HUES64 (cell line): ENCODE measurements around the gene TTC28.
"Not testable (repeated sequence)": the region's sequence is repeated elsewhere in the genome, so short reads cannot be mapped to it uniquely, and the experiment has no call there.

Source experiments
- H3K27ac ChIP-seq: 2 replicates; pipeline ENCODE4 v1.7.0; 2013; ENCODE audit warnings: low read depth, low read length, inconsistent platforms
- H3K27me3 ChIP-seq: 2 replicates; pipeline ENCODE4 v1.6.1; 2013; ENCODE audit warnings: mild to moderate bottlenecking, low read length; ENCODE audit not compliant: insufficient read depth
- H3K36me3 ChIP-seq: 2 replicates; pipeline ENCODE4 v1.6.1; 2013; ENCODE audit warnings: mild to moderate bottlenecking, low read length; ENCODE audit not compliant: insufficient read depth
- H3K4me1 ChIP-seq: 2 replicates; pipeline ENCODE4 v1.6.1; 2013; ENCODE audit warnings: mild to moderate bottlenecking, low read length, moderate library complexity; ENCODE audit not compliant: insufficient read depth
- H3K4me3 ChIP-seq: 2 replicates; pipeline ENCODE4 v1.5.1; 2013; ENCODE audit warnings: mild to moderate bottlenecking, low read length, moderate library complexity
- H3K9ac ChIP-seq: 2 replicates; pipeline ENCODE4 v1.6.1; 2013; ENCODE audit warnings: mild to moderate bottlenecking, low read depth, low read length
- H3K9me3 ChIP-seq: 2 replicates; pipeline ENCODE4 v1.6.1; 2013; ENCODE audit warnings: low read depth, low read length; ENCODE audit not compliant: insufficient read depth
- WGBS: fragments of 150-250, 120-280 bp; methylation state at CpG from one replicate; pipeline ENCODE4 v1.1.7; 2013; ENCODE audit warnings: missing lambda C conversion rate; 5-methylcytosine and 5-hydroxymethylcytosine counted together

TTC28 gene

GRCh38 chr22:28507896-28508295 is 171.7 kb downstream of the TTC28 start:
- Histone ChIP-seq H3K27ac (no peak overlapping the region), H3K27me3 (no peaks in the 10 kb centered on the region), H3K9ac (no peak overlapping the region), H3K9me3 (no peaks in the 10 kb centered on the region), H3K4me3 (no peak overlapping the region), H3K36me3 (no peaks in the 10 kb centered on the region), H3K4me1 (no peaks in the 10 kb centered on the region)

- H3K9ac ChIP-seq: no peak overlapping the region
- H3K4me1 ChIP-seq: no peaks in the 10 kb centered on the region
- H3K9me3 ChIP-seq: no peaks in the 10 kb centered on the region
- no peak overlapping the region for H3K27ac ChIP-seq
- no peak overlapping the region for H3K4me3 ChIP-seq
- no peaks in the 10 kb centered on the region for H3K27me3 ChIP-seq
- no peaks in the 10 kb centered on the region for H3K36me3 ChIP-seq
- 90% methylated on average over 9 of the region's 9 CpGs for WGBS
These were observed 173.5 kb downstream of the TTC28 start for GRCh38 chr22:28506150-28506535.

DNA sequence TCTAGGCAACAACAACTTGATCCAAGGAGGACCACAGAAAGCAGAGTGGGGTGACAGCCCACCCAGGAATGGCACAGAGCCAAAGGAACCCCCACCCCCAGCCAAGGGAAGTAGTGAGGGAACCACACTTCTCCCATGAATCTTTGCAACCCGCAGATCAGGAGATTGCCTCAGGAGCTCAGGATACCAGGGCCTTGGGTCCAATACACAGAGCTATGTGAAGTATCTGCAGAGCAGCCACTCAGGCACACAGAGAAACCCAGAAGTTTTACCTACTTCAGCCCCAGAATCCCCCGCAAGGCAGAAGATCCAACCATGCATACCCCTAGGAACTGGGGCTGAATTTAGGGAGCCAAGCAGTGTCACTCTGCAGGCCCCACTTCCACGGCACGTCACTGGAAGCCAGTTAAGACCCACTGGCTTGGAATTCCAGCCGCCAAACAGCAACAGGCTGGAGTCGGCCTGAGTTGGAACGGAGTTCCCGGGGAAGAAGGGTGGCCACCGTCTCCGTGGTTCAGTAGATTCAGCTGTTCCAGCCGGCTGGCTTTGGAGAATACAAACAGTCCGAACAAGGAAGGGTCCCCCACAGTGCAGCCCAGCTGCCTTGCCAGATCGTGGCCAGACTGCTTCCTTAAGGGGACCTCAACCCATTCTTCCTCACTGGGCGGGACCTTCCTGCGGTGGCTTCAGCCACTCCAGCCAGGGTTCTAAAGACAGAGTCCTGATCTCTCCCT is 174.1 kb downstream of the TTC28 start:
- Histone ChIP-seq H3K27ac (no peak overlapping the region), H3K36me3 (no peaks in the 10 kb centered on the region), H3K27me3 (no peaks in the 10 kb centered on the region), H3K4me1 (no peaks in the 10 kb centered on the region), H3K9ac (no peak overlapping the region), H3K4me3 (no peak overlapping the region), H3K9me3 (no peaks in the 10 kb centered on the region)
- 91% methylated on average over 15 of the region's 15 CpGs for WGBS

DNA sequence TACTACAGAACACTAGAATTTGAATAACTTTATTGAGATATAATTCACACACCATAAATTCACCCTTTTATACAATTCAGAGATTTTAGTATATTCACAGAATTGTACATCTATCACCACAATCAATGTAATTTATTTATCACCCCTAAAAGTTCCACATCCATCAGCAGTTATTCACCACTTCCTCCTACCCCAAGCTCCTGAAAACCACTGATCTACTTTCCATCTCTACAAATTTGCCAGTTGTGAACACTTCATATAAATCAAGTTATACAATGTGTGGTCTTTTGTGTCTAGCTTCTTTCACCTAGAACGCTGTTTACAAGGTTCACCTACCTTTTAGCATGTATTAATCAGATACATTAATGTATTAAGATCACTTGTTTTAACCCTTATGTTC is 179.6 kb downstream of the TTC28 start:
- Histone ChIP-seq H3K36me3 (no peaks in the 10 kb centered on the region), H3K9me3 (no peaks in the 10 kb centered on the region), H3K27ac (no peak overlapping the region), H3K4me3 (no peak overlapping the region), H3K27me3 (no peaks in the 10 kb centered on the region), H3K9ac (no peak overlapping the region), H3K4me1 (no peaks in the 10 kb centered on the region)
- no CpG with 5 or more reads among the region's 1 CpG for WGBS

- H3K27me3 ChIP-seq: no peaks in the 10 kb centered on the region
- H3K9me3 ChIP-seq: no peaks in the 10 kb centered on the region
- 94% methylated on average over 4 of the region's 4 CpGs for WGBS
- no peak overlapping the region for H3K27ac ChIP-seq
- no peak overlapping the region for H3K4me3 ChIP-seq
- no peaks in the 10 kb centered on the region for H3K36me3 ChIP-seq
- no peak overlapping the region for H3K9ac ChIP-seq
- no peaks in the 10 kb centered on the region for H3K4me1 ChIP-seq
These were observed 181.6 kb downstream of the TTC28 start for GRCh38 chr22:28498044-28498443.

DNA sequence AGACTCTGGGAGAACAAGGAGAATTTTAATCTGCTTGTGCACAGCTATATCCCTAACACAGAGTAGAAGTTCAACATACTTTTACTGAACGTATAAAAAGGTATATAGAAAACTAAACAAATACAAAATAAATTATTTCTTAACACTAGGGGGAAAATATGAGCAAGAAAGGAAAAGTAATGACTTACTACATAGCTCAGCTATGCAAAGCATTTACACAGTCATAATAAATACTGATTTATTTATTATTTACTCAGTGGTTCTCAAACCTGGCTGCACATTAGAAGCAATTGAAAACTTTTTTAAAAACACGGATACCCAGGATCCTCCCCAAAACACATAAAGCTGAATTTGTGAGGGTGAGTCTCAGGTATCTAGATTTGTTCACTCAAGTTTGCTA is 182.5 kb downstream of the TTC28 start:
- Histone ChIP-seq H3K36me3 (no peaks in the 10 kb centered on the region), H3K9me3 (no peaks in the 10 kb centered on the region), H3K27me3 (no peaks in the 10 kb centered on the region), H3K4me1 (no peaks in the 10 kb centered on the region), H3K4me3 (no peak overlapping the region), H3K27ac (no peak overlapping the region), H3K9ac (no peak overlapping the region)
- no CpG with 5 or more reads among the region's 2 CpGs for WGBS

- not testable (repeated sequence) for H3K9me3 ChIP-seq, H3K9ac ChIP-seq, H3K4me3 ChIP-seq, H3K36me3 ChIP-seq, H3K27me3 ChIP-seq, H3K4me1 ChIP-seq, H3K27ac ChIP-seq
- 100% methylated on average over 1 of the region's 2 CpGs for WGBS
These were observed 188.4 kb downstream of the TTC28 start for GRCh38 chr22:28491289-28491688.

DNA sequence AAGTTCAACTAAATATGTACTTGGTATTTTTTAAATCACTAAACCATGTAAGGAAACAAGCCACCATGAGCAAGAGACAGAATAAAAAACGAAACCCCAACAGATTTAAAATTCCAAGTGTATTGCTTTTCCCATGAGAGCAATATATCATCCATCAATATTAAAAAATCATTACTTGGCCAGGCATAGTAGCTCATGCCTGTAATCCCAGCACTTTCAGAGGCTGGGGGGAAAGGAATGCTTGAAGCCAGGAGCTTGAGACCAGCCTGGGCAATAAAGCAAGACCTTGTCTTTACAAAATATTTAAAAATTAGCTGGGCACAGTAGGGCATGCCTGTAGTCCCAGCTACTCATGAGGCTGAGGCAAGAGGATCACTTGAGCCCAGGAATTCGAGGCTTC is 190.8 kb downstream of the TTC28 start:
- no peaks in the 10 kb centered on the region for H3K27me3 ChIP-seq
- H3K36me3 ChIP-seq: no peaks in the 10 kb centered on the region
- 87% methylated on average over 2 of the region's 2 CpGs for WGBS
- H3K4me1 ChIP-seq: no peaks in the 10 kb centered on the region
- H3K9ac ChIP-seq: no peak overlapping the region
- H3K4me3 ChIP-seq: no peak overlapping the region
- H3K9me3 ChIP-seq: 0 out of 2 replicates have a peak, but pooled peaks cover 3% of the 10 kb centered on the region
- no peak overlapping the region for H3K27ac ChIP-seq

DNA sequence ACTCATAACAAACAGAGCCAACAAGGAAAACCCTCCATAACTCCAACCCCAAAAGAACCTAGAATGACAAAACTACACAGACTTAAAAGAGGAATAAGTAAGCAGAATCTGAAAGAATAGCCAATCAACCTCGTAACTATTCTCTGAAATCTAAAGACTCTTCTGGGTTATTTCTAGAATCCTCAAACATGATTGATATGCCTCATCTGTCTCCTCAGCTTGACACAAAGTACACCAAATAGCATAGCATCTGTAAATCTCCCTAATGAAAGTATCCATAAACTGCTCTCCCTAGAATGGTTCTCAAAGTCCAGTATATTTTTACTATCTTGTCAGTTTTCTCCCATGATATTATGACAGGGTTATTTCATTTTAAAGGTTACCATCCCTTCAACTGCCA is 195.0 kb downstream of the TTC28 start:
- Histone ChIP-seq H3K27ac (no peak overlapping the region), H3K27me3 (no peaks in the 10 kb centered on the region), H3K36me3 (no peaks in the 10 kb centered on the region), H3K4me1 (0 out of 2 replicates have a peak, but pooled peaks cover 5% of the 10 kb centered on the region), H3K9me3 (no peaks in the 10 kb centered on the region), H3K4me3 (no peak overlapping the region), H3K9ac (no peak overlapping the region)
- 98% methylated on average over 1 of the region's 1 CpG for WGBS

DNA sequence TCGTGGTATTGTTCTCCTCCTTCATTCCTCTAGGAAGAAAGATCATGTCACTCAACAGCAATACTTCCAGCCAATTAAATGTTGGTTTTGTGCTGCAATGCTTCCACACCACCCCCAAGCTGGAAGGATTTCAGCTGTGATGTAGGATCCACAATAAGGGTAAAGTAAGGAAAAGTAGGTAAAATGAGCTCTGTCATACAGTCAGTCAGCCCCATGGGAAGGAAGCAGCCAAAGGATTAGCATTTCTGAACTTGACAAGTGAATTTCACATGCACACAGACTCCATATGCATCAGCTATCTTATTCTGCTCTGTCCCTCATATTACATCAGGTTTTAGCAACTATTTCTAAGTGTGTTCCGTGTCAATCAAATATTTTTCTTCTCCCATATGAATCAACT is 197.9 kb downstream of the TTC28 start:
- WGBS: 94% methylated on average over 1 of the region's 2 CpGs
- H3K9ac ChIP-seq: no peak overlapping the region
- no peaks in the 10 kb centered on the region for H3K27me3 ChIP-seq
- H3K9me3 ChIP-seq: no peaks in the 10 kb centered on the region
- 0 out of 2 replicates have a peak, but pooled peaks cover 5% of the 10 kb centered on the region for H3K4me1 ChIP-seq
- no peaks in the 10 kb centered on the region for H3K36me3 ChIP-seq
- no peak overlapping the region for H3K27ac ChIP-seq
- no peak overlapping the region for H3K4me3 ChIP-seq

GRCh38 chr22:28480000-28480715 is 199.5 kb downstream of the TTC28 start:
- 0 out of 2 replicates have a peak, but pooled peaks cover 5% of the 10 kb centered on the region for H3K4me1 ChIP-seq
- H3K9me3 ChIP-seq: no peaks in the 10 kb centered on the region
- WGBS: 91% methylated on average over 3 of the region's 3 CpGs
- no peaks in the 10 kb centered on the region for H3K36me3 ChIP-seq
- H3K27ac ChIP-seq: no peak overlapping the region
- no peaks in the 10 kb centered on the region for H3K27me3 ChIP-seq
- no peak overlapping the region for H3K9ac ChIP-seq
- H3K4me3 ChIP-seq: no peak overlapping the region
